HepG2 (cell line): Measurements from ENCODE around the gene DNAJB2. TPM values are rescaled to one million over a fixed set of nuclear protein-coding genes. Genes with fewer than 3 reads are reported as not detected.

Experiments used
- FOSL2 ChIP-seq: sonication (generic); formaldehyde crosslinking; IDR thresholded peaks from 2 replicates; pipeline ENCODE4 v1.4.0; 2020; ENCODE audit warnings: missing genetic modification reagents
- HNRNPK ChIP-seq: fragments of 200-400 bp; formaldehyde crosslinking; IDR thresholded peaks from 2 replicates; pipeline ENCODE4 v1.6.1; 2018; ENCODE audit warnings: low read length, low read depth, moderate library complexity, mild to moderate bottlenecking; ENCODE audit not compliant: poor library complexity, severe bottlenecking
- HOXA5 ChIP-seq: sonication (generic); formaldehyde crosslinking; IDR thresholded peaks from 2 replicates; pipeline ENCODE4 v1.4.0; 2020; ENCODE audit warnings: missing genetic modification reagents
- HOXA9 ChIP-seq: sonication (generic); formaldehyde crosslinking; IDR thresholded peaks from 2 replicates; pipeline ENCODE4 v1.8.1; 2022; ENCODE audit warnings: missing genetic modification reagents, mild to moderate bottlenecking, moderate library complexity, borderline replicate concordance
- IRX3 ChIP-seq: sonication (generic); formaldehyde crosslinking; IDR thresholded peaks from 2 replicates; pipeline ENCODE4 v1.8.1; 2023; ENCODE audit warnings: mild to moderate bottlenecking, low read depth, missing genetic modification reagents, borderline replicate concordance
- ISL2 ChIP-seq: sonication (generic); formaldehyde crosslinking; IDR thresholded peaks from 2 replicates; pipeline ENCODE4 v1.5.0; 2020; ENCODE audit warnings: missing genetic modification reagents
- KAT2B ChIP-seq: fragments of 150-350 bp; IDR thresholded peaks from 2 replicates; pipeline ENCODE4 v1.6.1; 2014; ENCODE audit warnings: low read depth, low read length, borderline replicate concordance
- KDM4B ChIP-seq: sonication (generic); formaldehyde crosslinking; IDR thresholded peaks from 2 replicates; pipeline ENCODE4 v1.4.0; 2020; ENCODE audit warnings: missing genetic modification reagents
- KLF16 ChIP-seq, 2 experiments: sonication (generic) in 1 of 2; formaldehyde crosslinking in 1 of 2; IDR thresholded peaks; 2 replicates each; pipeline versions ENCODE4 v1.6.1 to v1.8.0; 2016 to 2023; ENCODE audit warnings: missing genetic modification reagents in 2 of 2, missing compliant biosample characterization in 1 of 2
- KLF6 ChIP-seq: IDR thresholded peaks from 2 replicates; pipeline ENCODE4 v1.8.0; 2016; ENCODE audit warnings: missing biosample characterization, missing genetic modification reagents
- MXD4 ChIP-seq: IDR thresholded peaks from 2 replicates; pipeline ENCODE4 v1.6.1; 2016; ENCODE audit warnings: mild to moderate bottlenecking, missing biosample characterization, missing genetic modification reagents
- PHF5A ChIP-seq: IDR thresholded peaks from one replicate; pipeline ENCODE4 v1.6.1; 2018; ENCODE audit warnings: low read depth, missing genetic modification reagents; ENCODE audit not compliant: unreplicated experiment
- PPARG ChIP-seq: conservative IDR thresholded peaks from 2 replicates; pipeline ENCODE4 v1.6.1; 2016; ENCODE audit warnings: missing biosample characterization, missing genetic modification reagents
- XRCC5 ChIP-seq: fragments of 200-400 bp; formaldehyde crosslinking; optimal IDR thresholded peaks from 2 replicates; pipeline ENCODE3; 2017; ENCODE audit warnings: mild to moderate bottlenecking, low read length
- ZBTB8A ChIP-seq: sonication (generic); formaldehyde crosslinking; IDR thresholded peaks from 2 replicates; pipeline ENCODE4 v1.4.0; 2020; ENCODE audit warnings: mild to moderate bottlenecking, low read depth, missing genetic modification reagents, borderline replicate concordance
- ZNF205 ChIP-seq: IDR thresholded peaks from 2 replicates; pipeline ENCODE4 v1.6.1; 2018; ENCODE audit warnings: missing biosample characterization, missing genetic modification reagents
- ZNF468 ChIP-seq: sonication (generic); formaldehyde crosslinking; IDR thresholded peaks from 2 replicates; pipeline ENCODE4 v1.8.0; 2022; ENCODE audit warnings: mild to moderate bottlenecking, moderate library complexity, missing genetic modification reagents
- polyA plus RNA-seq, 8 experiments: library from polyadenylated mRNA; depleted of rRNA in 3 of 8; stranded (reverse) in 7 of 8; unstranded in 1 of 8; fragments of >200 nt; fragmentation: Illumina TruSeq in 4 of 8; extraction: Trizol in 4 of 8; gene quantifications; 2 replicates each; pipeline versions ENCODE4 v1.2.1 to v1.2.3, GENCODE V29; 2011 to 2016; ENCODE audit warnings: low read depth in 4 of 8, missing spikeins in 1 of 8, mixed read lengths in 1 of 8; ENCODE audit not compliant: insufficient read depth in 1 of 8
- total RNA-seq, 5 experiments: library from RNA; depleted of rRNA; stranded (reverse); fragments of >200 nt; fragmentation: Illumina TruSeq; extraction: Trizol; gene quantifications; 2 replicates each; pipeline ENCODE4 v1.2.3, GENCODE V29; 2016; ENCODE audit warnings: low read depth in 1 of 5
- TF ChIP-seq, protein P1 (sequence below): sonication (generic); formaldehyde crosslinking; IDR thresholded peaks from 2 replicates; pipeline ENCODE4 v1.4.0; 2020; ENCODE audit warnings: mild to moderate bottlenecking, missing genetic modification reagents
- TF ChIP-seq, protein P2 (sequence below): sonication (generic); formaldehyde crosslinking; IDR thresholded peaks from 2 replicates; pipeline ENCODE4 v1.8.1; 2022; ENCODE audit warnings: low read depth, mild to moderate bottlenecking, missing genetic modification reagents

DNAJB2 gene
- total and polyA plus RNA-seq, 2 of the 13 experiments (the other 11 are each of a cell fraction or from before 2014, with no cell fraction given): 21.3 to 31.1 TPM

DNA sequence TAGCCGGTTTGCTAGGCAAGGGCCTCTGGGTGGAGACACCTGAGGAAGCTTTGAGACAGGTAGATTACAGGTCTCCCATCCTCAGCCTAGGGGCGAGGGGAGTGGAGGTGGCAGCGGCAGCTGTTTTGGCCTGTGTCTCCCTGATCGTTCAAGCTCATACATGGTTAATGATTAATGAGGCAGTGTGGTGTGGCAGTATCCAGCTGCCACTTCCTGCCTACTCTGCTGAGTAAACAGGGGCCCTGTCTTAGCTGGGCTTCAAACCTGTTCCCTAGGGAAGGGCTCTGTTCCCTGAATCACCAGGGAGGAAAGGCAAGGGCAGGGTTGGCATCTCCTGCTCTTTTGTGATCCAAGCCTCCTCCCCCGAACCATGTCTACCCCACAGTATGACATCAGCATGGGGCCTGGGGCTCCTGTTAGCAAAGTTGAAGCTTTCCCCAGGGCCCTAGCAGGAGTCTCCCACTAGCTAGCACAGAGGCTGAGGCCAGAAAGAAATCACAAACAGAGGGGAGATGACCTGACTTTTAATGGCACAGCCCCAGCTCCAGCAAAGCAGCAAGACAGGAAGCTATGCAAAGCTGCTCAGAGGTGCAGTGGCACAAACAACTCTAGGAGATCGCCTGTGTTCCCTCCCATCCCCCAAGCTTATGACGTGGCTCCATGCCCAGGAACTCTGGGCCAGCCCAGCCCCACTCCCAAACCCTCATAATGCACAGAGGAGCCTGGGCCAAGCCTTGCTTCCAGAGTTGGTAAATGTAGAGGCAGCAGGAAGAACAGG lies 29.8 kb upstream of the DNAJB2 start (continued):
- TF ChIP-seq, protein P1, sequence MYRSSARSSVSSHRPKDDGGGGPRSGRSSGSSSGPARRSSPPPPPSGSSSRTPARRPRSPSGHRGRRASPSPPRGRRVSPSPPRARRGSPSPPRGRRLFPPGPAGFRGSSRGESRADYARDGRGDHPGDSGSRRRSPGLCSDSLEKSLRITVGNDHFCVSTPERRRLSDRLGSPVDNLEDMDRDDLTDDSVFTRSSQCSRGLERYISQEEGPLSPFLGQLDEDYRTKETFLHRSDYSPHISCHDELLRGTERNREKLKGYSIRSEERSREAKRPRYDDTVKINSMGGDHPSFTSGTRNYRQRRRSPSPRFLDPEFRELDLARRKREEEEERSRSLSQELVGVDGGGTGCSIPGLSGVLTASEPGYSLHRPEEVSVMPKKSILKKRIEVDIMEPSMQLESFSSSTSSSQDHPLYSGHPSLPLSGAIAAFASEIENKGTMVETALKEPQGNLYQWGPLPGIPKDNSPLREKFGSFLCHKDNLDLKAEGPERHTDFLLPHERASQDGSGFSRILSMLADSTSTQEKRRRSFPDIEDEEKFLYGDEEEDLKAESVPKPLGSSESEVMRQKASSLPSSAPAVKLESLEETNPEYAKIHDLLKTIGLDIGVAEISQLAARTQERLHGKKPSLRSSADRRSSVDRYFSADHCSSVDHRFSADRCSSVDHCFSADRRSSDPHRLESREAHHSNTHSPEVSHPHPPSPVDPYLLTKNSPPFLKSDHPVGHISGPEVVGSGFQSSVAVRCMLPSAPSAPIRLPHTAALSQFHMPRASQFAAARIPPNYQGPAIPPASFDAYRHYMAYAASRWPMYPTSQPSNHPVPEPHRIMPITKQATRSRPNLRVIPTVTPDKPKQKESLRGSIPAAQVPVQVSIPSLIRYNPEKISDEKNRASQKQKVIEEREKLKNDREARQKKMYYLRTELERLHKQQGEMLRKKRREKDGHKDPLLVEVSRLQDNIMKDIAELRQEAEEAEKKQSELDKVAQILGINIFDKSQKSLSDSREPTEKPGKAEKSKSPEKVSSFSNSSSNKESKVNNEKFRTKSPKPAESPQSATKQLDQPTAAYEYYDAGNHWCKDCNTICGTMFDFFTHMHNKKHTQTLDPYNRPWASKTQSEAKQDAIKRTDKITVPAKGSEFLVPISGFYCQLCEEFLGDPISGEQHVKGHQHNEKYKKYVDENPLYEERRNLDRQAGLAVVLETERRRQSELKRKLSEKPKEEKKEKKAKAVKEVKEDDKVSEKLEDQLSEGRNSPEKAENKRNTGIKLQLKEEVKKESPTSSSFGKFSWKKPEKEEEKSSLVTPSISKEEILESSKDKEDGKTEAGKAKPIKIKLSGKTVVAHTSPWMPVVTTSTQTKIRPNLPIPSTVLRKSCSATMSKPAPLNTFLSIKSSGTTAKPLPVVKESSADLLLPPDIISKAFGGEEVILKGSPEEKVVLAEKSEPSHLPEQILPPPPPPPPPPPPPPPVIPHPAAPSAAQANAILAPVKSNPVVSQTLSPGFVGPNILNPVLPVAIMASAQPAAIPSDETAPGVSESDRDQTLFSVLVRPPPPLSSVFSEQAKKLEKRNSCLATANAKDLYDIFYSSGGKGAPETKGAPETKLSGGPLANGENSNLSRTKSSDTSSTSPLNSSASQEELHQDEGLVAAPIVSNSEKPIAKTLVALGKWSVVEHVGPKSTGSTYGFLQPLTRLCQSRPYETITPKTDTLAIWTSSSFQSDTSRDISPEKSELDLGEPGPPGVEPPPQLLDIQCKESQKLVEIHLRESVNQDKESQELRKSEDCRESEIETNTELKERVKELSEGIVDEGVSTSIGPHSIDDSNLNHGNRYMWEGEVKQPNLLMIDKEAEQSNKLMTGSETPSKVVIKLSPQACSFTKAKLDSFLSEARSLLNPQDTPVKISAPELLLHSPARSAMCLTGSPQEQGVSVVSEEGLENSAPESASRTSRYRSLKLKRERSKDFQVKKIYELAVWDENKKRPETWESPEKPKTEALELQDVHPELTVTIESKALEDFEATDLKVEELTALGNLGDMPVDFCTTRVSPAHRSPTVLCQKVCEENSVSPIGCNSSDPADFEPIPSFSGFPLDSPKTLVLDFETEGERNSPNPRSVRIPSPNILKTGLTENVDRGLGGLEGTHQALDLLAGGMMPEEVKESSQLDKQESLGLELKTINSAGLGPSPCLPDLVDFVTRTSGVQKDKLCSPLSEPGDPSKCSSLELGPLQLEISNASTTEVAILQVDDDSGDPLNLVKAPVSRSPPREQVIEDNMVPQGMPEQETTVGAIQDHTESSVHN (CRISPR knock-in tag): peak; percentile 28; the same call in 1 of the 2 replicates
- no peak; the same call in none of the 2 replicates for TF ChIP-seq KLF6 (CRISPR knock-in tag)
- peak; percentile 63; the same call in 1 of the 2 replicates for TF ChIP-seq HOXA5 (CRISPR knock-in tag)
- peak; percentile 55 for TF ChIP-seq FOSL2 (CRISPR knock-in tag)
- 0 out of 2 replicates have a peak, but pooled peaks have one; percentile 42 for TF ChIP-seq IRX3 (CRISPR knock-in tag)
- peak; percentile 51; the same call in 1 of the 2 replicates for TF ChIP-seq ZNF205 (CRISPR knock-in tag)
- peak; percentile 71 for TF ChIP-seq PHF5A (CRISPR knock-in tag)
- 0 out of 2 replicates have a peak, but pooled peaks have one; percentile 5 for TF ChIP-seq ZBTB8A (CRISPR knock-in tag)
- no peak for TF ChIP-seq HNRNPK
- peak; percentile 71 for TF ChIP-seq ISL2 (CRISPR knock-in tag)
- TF ChIP-seq KLF16 (CRISPR knock-in tag; IDR thresholded peaks at IDR 0.05): peak in 1 of 2 experiments; percentile 55; a peak in 1 of 4 replicates
- no peak for TF ChIP-seq MXD4 (CRISPR knock-in tag)
- peak; percentile 68 for TF ChIP-seq XRCC5
- TF ChIP-seq HOXA9 (CRISPR knock-in tag): no peak
- TF ChIP-seq ZNF468 (CRISPR knock-in tag): 0 out of 2 replicates have a peak, but pooled peaks have one; percentile 50
- peak; percentile 60 for TF ChIP-seq PPARG (CRISPR knock-in tag)
- TF ChIP-seq, protein P2, sequence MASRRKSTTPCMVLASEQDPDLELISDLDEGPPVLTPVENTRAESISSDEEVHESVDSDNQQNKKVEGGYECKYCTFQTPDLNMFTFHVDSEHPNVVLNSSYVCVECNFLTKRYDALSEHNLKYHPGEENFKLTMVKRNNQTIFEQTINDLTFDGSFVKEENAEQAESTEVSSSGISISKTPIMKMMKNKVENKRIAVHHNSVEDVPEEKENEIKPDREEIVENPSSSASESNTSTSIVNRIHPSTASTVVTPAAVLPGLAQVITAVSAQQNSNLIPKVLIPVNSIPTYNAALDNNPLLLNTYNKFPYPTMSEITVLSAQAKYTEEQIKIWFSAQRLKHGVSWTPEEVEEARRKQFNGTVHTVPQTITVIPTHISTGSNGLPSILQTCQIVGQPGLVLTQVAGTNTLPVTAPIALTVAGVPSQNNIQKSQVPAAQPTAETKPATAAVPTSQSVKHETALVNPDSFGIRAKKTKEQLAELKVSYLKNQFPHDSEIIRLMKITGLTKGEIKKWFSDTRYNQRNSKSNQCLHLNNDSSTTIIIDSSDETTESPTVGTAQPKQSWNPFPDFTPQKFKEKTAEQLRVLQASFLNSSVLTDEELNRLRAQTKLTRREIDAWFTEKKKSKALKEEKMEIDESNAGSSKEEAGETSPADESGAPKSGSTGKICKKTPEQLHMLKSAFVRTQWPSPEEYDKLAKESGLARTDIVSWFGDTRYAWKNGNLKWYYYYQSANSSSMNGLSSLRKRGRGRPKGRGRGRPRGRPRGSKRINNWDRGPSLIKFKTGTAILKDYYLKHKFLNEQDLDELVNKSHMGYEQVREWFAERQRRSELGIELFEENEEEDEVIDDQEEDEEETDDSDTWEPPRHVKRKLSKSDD: peak; percentile 71; the same call in 1 of the 2 replicates
- TF ChIP-seq KAT2B: no peak
- TF ChIP-seq KDM4B: peak; percentile 62; the same call in 1 of the 2 replicates
